Endothelial cell of umbilical vein (primary cell): ENCODE measurements around the gene SLC5A10. TPM values are rescaled to one million over a fixed set of nuclear protein-coding genes. Genes with fewer than 3 reads are reported as not detected.

ENCODE experiments used
- BruUV-seq: library from RNA; stranded (reverse); fragments of 400-500 nt; replicated peaks from 2 replicates; lab custom pipeline; 2021; lab: Mats Ljungman, UMichigan
- CTCF ChIA-PET: fragments of 300-600, 350-600 bp; sonication (Branson Sonifier 250); formaldehyde crosslinking; loops from one replicate; lab custom pipeline; 2021; ENCODE audit warnings: antibody characterized with exemption, inconsistent platforms; lab: Charles Lee
- POLR2A ChIA-PET: fragments of 300-600, 350-600 bp; sonication (Branson Sonifier 250); formaldehyde crosslinking; loops from one replicate; lab custom pipeline; 2021; ENCODE audit warnings: antibody characterized with exemption, inconsistent platforms; lab: Charles Lee
- DNase-seq: peaks from one replicate; pipeline ENCODE4 v3.0.0-alpha.2; 2011; ENCODE audit warnings: low read depth, low spot score
- FAIRE-seq: peaks from 2 replicates; lab custom pipeline; 2011; peaks lifted over from hg19 to GRCh38; lab: Jason Lieb, UNC
- H2AFZ ChIP-seq: 2 replicates; pipeline ENCODE4 v1.6.0; 2012; ENCODE audit warnings: low read depth, low read length, control low read depth, inconsistent platforms
- H3K27ac ChIP-seq: 2 replicates; pipeline ENCODE4 v1.5.1; 2011; ENCODE audit warnings: low read depth, mild to moderate bottlenecking, control low read depth, low read length, moderate library complexity; ENCODE audit not compliant: insufficient read depth
- H3K27me3 ChIP-seq, 2 experiments: 2 replicates each; pipeline versions ENCODE4 v1.6.0 to v1.6.1; 2011; ENCODE audit warnings: low read length in 2 of 2, mixed read lengths in 1 of 2; ENCODE audit not compliant: control insufficient read depth in 2 of 2, insufficient read depth in 2 of 2
- H3K36me3 ChIP-seq, 2 experiments: 2 replicates in 1 of 2; 3 replicates in 1 of 2; pipeline ENCODE4 v1.5.1; 2011; ENCODE audit warnings: low read length in 2 of 2, mild to moderate bottlenecking in 1 of 2, moderate library complexity in 1 of 2; ENCODE audit not compliant: control insufficient read depth in 2 of 2, insufficient read depth in 2 of 2; ENCODE audit errors: extremely low read depth in 1 of 2
- H3K4me1 ChIP-seq: 3 replicates; pipeline ENCODE4 v1.5.1; 2011; ENCODE audit warnings: mild to moderate bottlenecking, low read length; ENCODE audit not compliant: control insufficient read depth, insufficient read depth; ENCODE audit errors: extremely low read depth
- H3K4me2 ChIP-seq: 2 replicates; pipeline ENCODE4 v1.6.1; 2011; ENCODE audit warnings: low read length, control low read depth, mixed read lengths; ENCODE audit not compliant: insufficient read depth
- H3K4me3 ChIP-seq, 3 experiments: fragments of 200-600 bp in 1 of 3; sonication (generic), shearing (Covaris generic) in 1 of 3; replicated peaks in 1 of 3; 2 replicates each; pipeline ENCODE4 v1.5.1; 2011 to 2016; ENCODE audit warnings: control low read depth in 3 of 3, low read length in 3 of 3, mild to moderate bottlenecking in 2 of 3, inconsistent platforms in 1 of 3, low read depth in 1 of 3, moderate library complexity in 1 of 3; ENCODE audit not compliant: insufficient read depth in 1 of 3
- H3K79me2 ChIP-seq: 2 replicates; pipeline ENCODE4 v1.6.0; 2012; ENCODE audit warnings: low read length, inconsistent platforms; ENCODE audit not compliant: control insufficient read depth, insufficient read depth
- H3K9ac ChIP-seq: replicated peaks from 2 replicates; pipeline ENCODE3; 2011; ENCODE audit warnings: low read length, control low read depth; ENCODE audit not compliant: insufficient read depth; ENCODE audit errors: extremely low read depth
- H3K9me1 ChIP-seq: replicated peaks from 3 replicates; pipeline ENCODE4 v1.6.0; 2011; ENCODE audit warnings: mild to moderate bottlenecking, low read length; ENCODE audit not compliant: control insufficient read depth, insufficient read depth; ENCODE audit errors: extremely low read depth
- H3K9me3 ChIP-seq: replicated peaks from 2 replicates; pipeline ENCODE4 v1.5.1; 2012; ENCODE audit warnings: low read length, inconsistent platforms; ENCODE audit not compliant: control insufficient read depth, insufficient read depth
- H4K20me1 ChIP-seq: replicated peaks from 2 replicates; pipeline ENCODE3; 2011; ENCODE audit warnings: mild to moderate bottlenecking, low read length; ENCODE audit not compliant: control insufficient read depth, insufficient read depth; ENCODE audit errors: extremely low read depth
- CTCF ChIP-seq, 2 donors: IDR thresholded peaks; 1 replicate in 1 of 2; 2 replicates in 1 of 2; pipeline ENCODE4 v1.5.1; 2011; ENCODE audit warnings: low read length in 2 of 2, mild to moderate bottlenecking in 2 of 2, moderate library complexity in 2 of 2, control low read depth in 1 of 2, inconsistent platforms in 1 of 2, low read depth in 1 of 2; ENCODE audit not compliant: insufficient read depth in 1 of 2; ENCODE audit errors: extremely low read depth in 1 of 2
- EZH2 ChIP-seq: IDR thresholded peaks from 2 replicates; pipeline ENCODE4 v1.6.1; 2012; ENCODE audit warnings: borderline replicate concordance, low read depth, mild to moderate bottlenecking, moderate library complexity, low read length, inconsistent platforms; ENCODE audit not compliant: severe bottlenecking
- FOS ChIP-seq: IDR thresholded peaks from 2 replicates; pipeline ENCODE4 v1.6.1; 2011; ENCODE audit warnings: mild to moderate bottlenecking, low read length, moderate library complexity, borderline replicate concordance; ENCODE audit not compliant: insufficient read depth
- GATA2 ChIP-seq: IDR thresholded peaks from 2 replicates; pipeline ENCODE4 v1.7.0; 2011; ENCODE audit warnings: low read depth, mild to moderate bottlenecking, moderate library complexity, mixed read lengths, low read length; ENCODE audit not compliant: insufficient read length, insufficient read depth
- JUN ChIP-seq: IDR thresholded peaks from 2 replicates; pipeline ENCODE4 v1.6.1; 2011; ENCODE audit warnings: borderline replicate concordance, low read depth; ENCODE audit not compliant: insufficient read length, insufficient read depth
- MAX ChIP-seq: IDR thresholded peaks from 2 replicates; pipeline ENCODE4 v1.6.1; 2011; ENCODE audit not compliant: insufficient read depth, insufficient read length
- MYC ChIP-seq: IDR thresholded peaks from one replicate; pipeline ENCODE4 v1.6.1; 2011; ENCODE audit warnings: mild to moderate bottlenecking, low read depth, low read length
- POLR2A ChIP-seq: IDR thresholded peaks from 2 replicates; pipeline ENCODE4 v1.6.1; 2012; ENCODE audit warnings: low read depth, mild to moderate bottlenecking, control low read depth, low read length
- POLR2AphosphoS5 ChIP-seq: IDR thresholded peaks from 2 replicates; pipeline ENCODE4 v1.6.1; 2012; ENCODE audit warnings: low read depth, mild to moderate bottlenecking, control low read depth, low read length, moderate library complexity; ENCODE audit not compliant: insufficient read depth
- dilution Hi-C: fragments of 300-500 bp; cut with MboI; formaldehyde crosslinking; loops from one replicate; pipeline ENCODE4 v1.15.0; 2019; ENCODE audit warnings: low sequenced_read_pairs; ENCODE audit not compliant: extremely low pct_ligation_motif_present
- intact Hi-C: fragments of 100-400 bp; cut with micrococcal nuclease; formaldehyde crosslinking; loops from one replicate; pipeline ENCODE4 v1.10.0; 2022
- polyA plus RNA-seq, 4 experiments: library from polyadenylated mRNA; depleted of rRNA in 3 of 4; stranded (reverse) in 3 of 4; unstranded in 1 of 4; fragments of >200 nt; gene quantifications; 2 replicates each; pipeline versions ENCODE4 v1.2.1 to v1.2.3, GENCODE V29; 2011 to 2012; ENCODE audit warnings: missing spikeins in 1 of 4
- total RNA-seq: library from RNA; stranded (reverse); gene quantifications from 2 replicates; pipeline ENCODE4 v1.2.3, GENCODE V29; 2021

Gene SLC5A10
- total and polyA plus RNA-seq, 2 donors (not counting 3 experiments of a cell fraction or from before 2014, with no cell fraction given) = not detected

DNA sequence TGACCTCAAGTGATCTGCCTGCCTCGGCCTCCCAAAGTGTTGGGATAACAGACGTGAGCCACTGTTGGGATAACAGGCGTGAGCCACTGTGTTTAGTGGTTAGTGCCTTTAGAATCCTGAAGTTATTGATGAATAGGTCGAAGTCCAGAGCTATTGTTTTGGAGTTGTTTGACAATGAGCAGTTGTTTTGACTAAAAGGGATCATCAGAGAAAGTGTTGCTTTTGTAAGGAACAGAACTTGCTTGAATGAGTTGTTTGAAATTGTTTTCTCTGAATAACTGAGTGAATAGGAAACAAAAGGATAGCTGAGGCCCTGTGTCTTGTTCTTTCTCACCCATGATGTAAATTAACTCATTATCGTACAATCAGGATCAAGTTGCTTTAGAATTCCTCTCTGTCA lies 47.5 kb upstream of the SLC5A10 start:
- CTCF ChIA-PET = no interaction called here

More for the DNA sequence above, 47.5 kb upstream of the SLC5A10 start:
- POLR2A ChIA-PET = no interaction called here
- Histone ChIP-seq H3K9ac (no peak overlapping the region), H3K36me3 (peaks cover 0 to 2% of the 10 kb centered on the region in 2 experiments), H3K4me1 (peaks cover 15% of the 10 kb centered on the region), H3K4me2 (no peak overlapping the region), H2AFZ (no peak overlapping the region), H3K79me2 (peaks cover 4% of the 10 kb centered on the region), H3K9me3 (no peaks in the 10 kb centered on the region), H3K27ac (no peak overlapping the region), H3K27me3 (no peaks in the 10 kb centered on the region), H4K20me1 (no peaks in the 10 kb centered on the region), H3K4me3 (no peak overlapping the region), H3K9me1 (no peaks in the 10 kb centered on the region)
- FAIRE-seq (no peak), DNase-seq (no peak)
- BruUV-seq = no TSS peak
- intact Hi-C loops = no loop called here
- dilution Hi-C loops = no loop called here
- no peak for TF ChIP-seq CTCF (IDR thresholded peaks at IDR 0.05; ENCODE audit: extremely low read depth in 1 of 2, insufficient read depth in 1 of 2, low read depth in 1 of 2, low read length in 2 of 2)
- TF ChIP-seq EZH2 = no peak
- TF ChIP-seq FOS = no peak
- no peak for TF ChIP-seq JUN
- no peak for TF ChIP-seq GATA2
- TF ChIP-seq MYC = no peak
- no peak for TF ChIP-seq POLR2A
- no peak for TF ChIP-seq POLR2AphosphoS5
- TF ChIP-seq MAX = no peak
